K562 (cell line): Measurements from ENCODE around the gene CNTN5. TPM values are rescaled to one million over a fixed set of nuclear protein-coding genes. Genes with fewer than 3 reads are reported as not detected.

ENCODE experiments used
- polyA plus RNA-seq, 8 experiments: library from polyadenylated mRNA; depleted of rRNA in 4 of 8; stranded (reverse) in 5 of 8; unstranded in 3 of 8; fragments of >200 nt; fragmentation: Nextera tagmentation in 2 of 8; fragmentation: Illumina TruSeq in 1 of 8; extraction: Ambion mirVana in 2 of 8; extraction: Trizol in 1 of 8; gene quantifications; 2 replicates each; pipeline versions ENCODE4 v1.2.1 to v1.2.3, GENCODE V29; 2011 to 2014; ENCODE audit warnings: inconsistent platforms in 1 of 8, missing spikeins in 1 of 8
- total RNA-seq, 7 experiments: library from RNA; depleted of rRNA in 6 of 7; stranded (reverse); fragments of >200 nt in 6 of 7; fragmentation: Illumina TruSeq in 2 of 7; extraction: Trizol in 2 of 7; gene quantifications; 2 replicates each; pipeline versions ENCODE4 v1.2.1 to v1.2.3, GENCODE V29; 2011 to 2021; ENCODE audit warnings: low replicate concordance in 1 of 7
- TF ChIP-seq, protein P1 (sequence below), 2 experiments: fragments of 450-650 bp; formaldehyde crosslinking in 1 of 2; IDR thresholded peaks; 2 replicates each; pipeline versions ENCODE4 v1.4.0 to v1.6.1; 2014 to 2020; ENCODE audit warnings: mild to moderate bottlenecking in 2 of 2, borderline replicate concordance in 1 of 2, low read depth in 1 of 2
- TF ChIP-seq, protein P2 (sequence below): fragments of 450-650 bp; IDR thresholded peaks from 2 replicates; pipeline ENCODE4 v1.6.1; 2016; ENCODE audit warnings: low read depth

CNTN5 gene
- total and polyA plus RNA-seq, 9 of the 15 experiments (the other 6 are each of a cell fraction or from before 2014, with no cell fraction given), result 0.03 TPM; not detected in 8

DNA sequence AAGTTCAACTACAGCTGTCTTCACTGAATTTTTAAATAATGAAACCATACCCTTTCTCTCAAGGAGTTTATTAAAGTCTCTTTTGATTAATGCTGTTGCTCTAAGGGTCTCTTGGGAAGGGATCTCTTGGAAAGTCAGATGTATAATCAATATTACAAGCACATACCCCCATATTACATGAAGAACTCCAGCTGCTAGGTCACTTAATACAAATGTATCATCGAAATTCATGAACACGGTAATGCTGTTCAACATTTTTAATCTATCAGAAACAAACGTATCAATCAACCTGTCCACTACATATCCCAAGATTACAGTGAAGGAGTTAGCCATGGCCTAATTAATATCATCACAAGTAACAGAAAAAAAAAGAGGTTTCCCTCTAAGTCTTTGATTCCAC is 1283.1 kb downstream of the CNTN5 start (continued):
- TF ChIP-seq, protein P1, sequence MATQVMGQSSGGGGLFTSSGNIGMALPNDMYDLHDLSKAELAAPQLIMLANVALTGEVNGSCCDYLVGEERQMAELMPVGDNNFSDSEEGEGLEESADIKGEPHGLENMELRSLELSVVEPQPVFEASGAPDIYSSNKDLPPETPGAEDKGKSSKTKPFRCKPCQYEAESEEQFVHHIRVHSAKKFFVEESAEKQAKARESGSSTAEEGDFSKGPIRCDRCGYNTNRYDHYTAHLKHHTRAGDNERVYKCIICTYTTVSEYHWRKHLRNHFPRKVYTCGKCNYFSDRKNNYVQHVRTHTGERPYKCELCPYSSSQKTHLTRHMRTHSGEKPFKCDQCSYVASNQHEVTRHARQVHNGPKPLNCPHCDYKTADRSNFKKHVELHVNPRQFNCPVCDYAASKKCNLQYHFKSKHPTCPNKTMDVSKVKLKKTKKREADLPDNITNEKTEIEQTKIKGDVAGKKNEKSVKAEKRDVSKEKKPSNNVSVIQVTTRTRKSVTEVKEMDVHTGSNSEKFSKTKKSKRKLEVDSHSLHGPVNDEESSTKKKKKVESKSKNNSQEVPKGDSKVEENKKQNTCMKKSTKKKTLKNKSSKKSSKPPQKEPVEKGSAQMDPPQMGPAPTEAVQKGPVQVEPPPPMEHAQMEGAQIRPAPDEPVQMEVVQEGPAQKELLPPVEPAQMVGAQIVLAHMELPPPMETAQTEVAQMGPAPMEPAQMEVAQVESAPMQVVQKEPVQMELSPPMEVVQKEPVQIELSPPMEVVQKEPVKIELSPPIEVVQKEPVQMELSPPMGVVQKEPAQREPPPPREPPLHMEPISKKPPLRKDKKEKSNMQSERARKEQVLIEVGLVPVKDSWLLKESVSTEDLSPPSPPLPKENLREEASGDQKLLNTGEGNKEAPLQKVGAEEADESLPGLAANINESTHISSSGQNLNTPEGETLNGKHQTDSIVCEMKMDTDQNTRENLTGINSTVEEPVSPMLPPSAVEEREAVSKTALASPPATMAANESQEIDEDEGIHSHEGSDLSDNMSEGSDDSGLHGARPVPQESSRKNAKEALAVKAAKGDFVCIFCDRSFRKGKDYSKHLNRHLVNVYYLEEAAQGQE (IDR thresholded peaks at IDR 0.05; ENCODE audit: borderline replicate concordance), result no peak
- TF ChIP-seq, protein P1 (CRISPR knock-in tag; IDR thresholded peaks at IDR 0.05; ENCODE audit: low read depth), result no peak
- TF ChIP-seq, protein P2, sequence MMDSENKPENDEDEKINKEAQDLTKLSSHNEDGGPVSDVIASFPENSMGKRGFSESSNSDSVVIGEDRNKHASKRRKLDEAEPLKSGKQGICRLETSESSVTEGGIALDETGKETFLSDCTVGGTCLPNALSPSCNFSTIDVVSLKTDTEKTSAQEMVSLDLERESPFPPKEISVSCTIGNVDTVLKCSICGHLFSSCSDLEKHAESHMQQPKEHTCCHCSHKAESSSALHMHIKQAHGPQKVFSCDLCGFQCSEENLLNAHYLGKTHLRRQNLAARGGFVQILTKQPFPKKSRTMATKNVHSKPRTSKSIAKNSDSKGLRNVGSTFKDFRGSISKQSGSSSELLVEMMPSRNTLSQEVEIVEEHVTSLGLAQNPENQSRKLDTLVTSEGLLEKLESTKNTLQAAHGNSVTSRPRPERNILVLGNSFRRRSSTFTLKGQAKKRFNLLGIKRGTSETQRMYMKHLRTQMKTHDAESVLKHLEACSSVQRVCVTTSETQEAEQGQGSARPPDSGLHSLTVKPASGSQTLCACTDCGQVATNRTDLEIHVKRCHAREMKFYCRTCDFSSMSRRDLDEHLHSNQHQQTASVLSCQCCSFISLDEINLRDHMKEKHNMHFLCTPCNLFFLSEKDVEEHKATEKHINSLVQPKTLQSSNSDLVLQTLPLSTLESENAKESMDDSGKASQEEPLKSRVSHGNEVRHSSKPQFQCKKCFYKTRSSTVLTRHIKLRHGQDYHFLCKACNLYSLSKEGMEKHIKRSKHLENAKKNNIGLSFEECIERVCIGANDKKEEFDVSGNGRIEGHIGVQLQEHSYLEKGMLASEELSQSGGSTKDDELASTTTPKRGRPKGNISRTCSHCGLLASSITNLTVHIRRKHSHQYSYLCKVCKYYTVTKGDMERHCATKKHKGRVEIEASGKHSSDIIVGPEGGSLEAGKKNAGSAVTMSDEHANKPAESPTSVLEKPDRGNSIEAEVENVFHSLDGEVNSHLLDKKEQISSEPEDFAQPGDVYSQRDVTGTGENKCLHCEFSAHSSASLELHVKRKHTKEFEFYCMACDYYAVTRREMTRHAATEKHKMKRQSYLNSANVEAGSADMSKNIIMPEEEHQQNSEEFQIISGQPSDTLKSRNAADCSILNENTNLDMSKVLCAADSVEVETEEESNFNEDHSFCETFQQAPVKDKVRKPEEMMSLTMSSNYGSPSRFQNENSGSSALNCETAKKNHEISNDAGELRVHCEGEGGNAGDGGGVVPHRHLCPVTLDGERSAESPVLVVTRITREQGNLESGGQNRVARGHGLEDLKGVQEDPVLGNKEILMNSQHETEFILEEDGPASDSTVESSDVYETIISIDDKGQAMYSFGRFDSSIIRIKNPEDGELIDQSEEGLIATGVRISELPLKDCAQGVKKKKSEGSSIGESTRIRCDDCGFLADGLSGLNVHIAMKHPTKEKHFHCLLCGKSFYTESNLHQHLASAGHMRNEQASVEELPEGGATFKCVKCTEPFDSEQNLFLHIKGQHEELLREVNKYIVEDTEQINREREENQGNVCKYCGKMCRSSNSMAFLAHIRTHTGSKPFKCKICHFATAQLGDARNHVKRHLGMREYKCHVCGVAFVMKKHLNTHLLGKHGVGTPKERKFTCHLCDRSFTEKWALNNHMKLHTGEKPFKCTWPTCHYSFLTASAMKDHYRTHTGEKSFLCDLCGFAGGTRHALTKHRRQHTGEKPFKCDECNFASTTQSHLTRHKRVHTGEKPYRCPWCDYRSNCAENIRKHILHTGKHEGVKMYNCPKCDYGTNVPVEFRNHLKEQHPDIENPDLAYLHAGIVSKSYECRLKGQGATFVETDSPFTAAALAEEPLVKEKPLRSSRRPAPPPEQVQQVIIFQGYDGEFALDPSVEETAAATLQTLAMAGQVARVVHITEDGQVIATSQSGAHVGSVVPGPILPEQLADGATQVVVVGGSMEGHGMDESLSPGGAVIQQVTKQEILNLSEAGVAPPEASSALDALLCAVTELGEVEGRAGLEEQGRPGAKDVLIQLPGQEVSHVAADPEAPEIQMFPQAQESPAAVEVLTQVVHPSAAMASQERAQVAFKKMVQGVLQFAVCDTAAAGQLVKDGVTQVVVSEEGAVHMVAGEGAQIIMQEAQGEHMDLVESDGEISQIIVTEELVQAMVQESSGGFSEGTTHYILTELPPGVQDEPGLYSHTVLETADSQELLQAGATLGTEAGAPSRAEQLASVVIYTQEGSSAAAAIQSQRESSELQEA, result no peak
